ENCODE data around the gene SEPTIN5.

GRCh38 chr22:19747551-19747950 is 33.2 kb downstream of the SEPTIN5 start:
- TF ChIP-seq CTCF (IDR thresholded peaks at IDR 0.05): no peak
- TF ChIP-seq POLR2A (IDR thresholded peaks at IDR 0.05): no peak
- no peak for TF ChIP-seq POLR2AphosphoS5 (IDR thresholded peaks at IDR 0.05)

Data from gastroesophageal sphincter (tissue), 3 donors.